SK-N-SH (cell line): Measurements from ENCODE around the gene SHISA2. TPM values are rescaled to one million over a fixed set of nuclear protein-coding genes. Genes with fewer than 3 reads are reported as not detected.

ENCODE experiments used
- CTCF ChIA-PET: fragments of 300-600, 350-600 bp; formaldehyde crosslinking; extraction: SDS; loops from one replicate; lab custom pipeline; 2021; lab: Yijun Ruan, JAX
- POLR2A ChIA-PET: fragments of 350-600 bp; sonication (Branson Sonifier 250); formaldehyde crosslinking; extraction: SDS; loops from one replicate; lab custom pipeline; 2020; ENCODE audit warnings: antibody characterized with exemption, inconsistent platforms; lab: Yijun Ruan, JAX
- DNase-seq: peaks from one replicate; pipeline ENCODE4 v3.0.0; 2012
- H2AFZ ChIP-seq: fragments of 200-600 bp; sonication (generic); 2 replicates; pipeline ENCODE4 v1.8.1; 2016; ENCODE audit warnings: antibody characterized with exemption, mild to moderate bottlenecking, low read depth
- H3F3A ChIP-seq: fragments of 200-600 bp; sonication (generic); replicated peaks from 2 replicates; pipeline ENCODE3; 2016; ENCODE audit warnings: antibody characterized with exemption, mild to moderate bottlenecking; ENCODE audit not compliant: insufficient read depth
- H3K27ac ChIP-seq, 2 experiments: fragments of 200-500 bp in 1 of 2; fragments of 200-600 bp in 1 of 2; sonication (Bioruptor generic) in 1 of 2; sonication (generic), shearing (Covaris generic) in 1 of 2; 2 replicates each; pipeline versions ENCODE4 v1.5.1 to v1.6.1; 2014 to 2016; ENCODE audit warnings: low read depth in 2 of 2, inconsistent platforms in 1 of 2, low read length in 1 of 2, mild to moderate bottlenecking in 1 of 2, mixed read lengths in 1 of 2
- H3K27me3 ChIP-seq: fragments of 200-600 bp; sonication (generic), shearing (Covaris generic); 2 replicates; pipeline ENCODE4 v1.6.1; 2016; ENCODE audit warnings: mixed run types; ENCODE audit not compliant: insufficient read depth
- H3K36me3 ChIP-seq, 2 experiments: fragments of 200-500 bp in 1 of 2; fragments of 200-600 bp in 1 of 2; sonication (Bioruptor generic) in 1 of 2; sonication (generic) in 1 of 2; replicated peaks in 1 of 2; 2 replicates each; pipeline versions ENCODE3 to v1.5.1; 2014 to 2016; ENCODE audit warnings: low read length in 1 of 2, mild to moderate bottlenecking in 1 of 2; ENCODE audit not compliant: insufficient read depth in 2 of 2, control insufficient read depth in 1 of 2
- H3K4me1 ChIP-seq, 2 experiments: fragments of 200-500 bp in 1 of 2; fragments of 200-600 bp in 1 of 2; sonication (Bioruptor generic) in 1 of 2; sonication (generic), shearing (Covaris generic) in 1 of 2; 2 replicates each; pipeline versions ENCODE4 v1.5.1 to v1.6.1; 2014 to 2016; ENCODE audit warnings: low read depth in 1 of 2, low read length in 1 of 2, mixed run types in 1 of 2; ENCODE audit not compliant: insufficient read depth in 2 of 2, control insufficient read depth in 1 of 2
- H3K4me2 ChIP-seq: fragments of 200-600 bp; sonication (generic), shearing (Covaris generic); 2 replicates; pipeline ENCODE4 v1.6.1; 2017; ENCODE audit warnings: mixed run types
- H3K4me3 ChIP-seq, 2 experiments: fragments of 200-500 bp in 1 of 2; fragments of 200-600 bp in 1 of 2; sonication (Bioruptor generic) in 1 of 2; sonication (generic), shearing (Covaris generic) in 1 of 2; 2 replicates each; pipeline versions ENCODE4 v1.5.1 to v1.8.1; 2014 to 2016; ENCODE audit warnings: low read depth in 2 of 2, inconsistent platforms in 1 of 2, low read length in 1 of 2, mild to moderate bottlenecking in 1 of 2, mixed read lengths in 1 of 2, moderate library complexity in 1 of 2
- H3K79me2 ChIP-seq: fragments of 200-600 bp; sonication (generic); 2 replicates; pipeline ENCODE4 v1.8.1; 2017; ENCODE audit warnings: mild to moderate bottlenecking; ENCODE audit not compliant: insufficient read depth
- H3K9ac ChIP-seq: fragments of 200-600 bp; sonication (generic); 2 replicates; pipeline ENCODE4 v1.6.1; 2017; ENCODE audit warnings: mixed run types
- H3K9me2 ChIP-seq: fragments of 200-600 bp; sonication (generic); 2 replicates; pipeline ENCODE4 v1.6.1; 2017; ENCODE audit warnings: mixed run types
- H3K9me3 ChIP-seq: fragments of 200-600 bp; sonication (generic); 2 replicates; pipeline ENCODE4 v1.6.1; 2017; ENCODE audit warnings: mixed run types, mild to moderate bottlenecking, moderate library complexity
- H4K20me1 ChIP-seq: fragments of 200-600 bp; sonication (generic); 2 replicates; pipeline ENCODE4 v1.6.1; 2017; ENCODE audit warnings: mild to moderate bottlenecking, mixed run types; ENCODE audit not compliant: insufficient read depth
- CTCF ChIP-seq: fragments of 200-600 bp; sonication (generic); IDR thresholded peaks from 2 replicates; pipeline ENCODE4 v1.6.1; 2017; ENCODE audit warnings: antibody characterized with exemption, mild to moderate bottlenecking, moderate library complexity
- EP300 ChIP-seq, 2 experiments: IDR thresholded peaks; 2 replicates each; pipeline versions ENCODE4 v1.4.0 to v1.6.1; 2012; ENCODE audit warnings: borderline replicate concordance in 1 of 2, low read depth in 1 of 2, low read length in 1 of 2
- JUND ChIP-seq: IDR thresholded peaks from 2 replicates; pipeline ENCODE4 v1.4.0; 2012
- MEF2A ChIP-seq: IDR thresholded peaks from 2 replicates; pipeline ENCODE4 v1.4.0; 2012; ENCODE audit warnings: low read depth, borderline replicate concordance
- MXI1 ChIP-seq: IDR thresholded peaks from 2 replicates; pipeline ENCODE4 v1.6.1; 2012; ENCODE audit warnings: mild to moderate bottlenecking, low read depth, low read length, improper control_type of control experiment
- POLR2AphosphoS5 ChIP-seq: IDR thresholded peaks from 2 replicates; pipeline ENCODE4 v1.6.1; 2012; ENCODE audit warnings: low read depth, low read length
- RFX5 ChIP-seq: IDR thresholded peaks from 2 replicates; pipeline ENCODE4 v1.6.1; 2012; ENCODE audit warnings: mild to moderate bottlenecking, improper control_type of control experiment, low read length
- SIN3A ChIP-seq: IDR thresholded peaks from 2 replicates; pipeline ENCODE4 v1.6.1; 2012; ENCODE audit warnings: low read depth, mild to moderate bottlenecking, low read length, moderate library complexity, borderline replicate concordance
- SMC3 ChIP-seq: IDR thresholded peaks from 2 replicates; pipeline ENCODE4 v1.6.1; 2012; ENCODE audit warnings: low read depth, low read length, improper control_type of control experiment
- TAF1 ChIP-seq: IDR thresholded peaks from 2 replicates; pipeline ENCODE4 v1.6.1; 2012; ENCODE audit warnings: low read depth, mild to moderate bottlenecking, low read length, moderate library complexity, borderline replicate concordance
- TEAD4 ChIP-seq: IDR thresholded peaks from 2 replicates; pipeline ENCODE4 v1.4.0; 2012; ENCODE audit warnings: mild to moderate bottlenecking, borderline replicate concordance; ENCODE audit not compliant: insufficient read depth
- WGBS: methylation state at CpG from one replicate; pipeline ENCODE4 v1.1.6; 2017; ENCODE audit warnings: low lambda C conversion rate; 5-methylcytosine and 5-hydroxymethylcytosine counted together
- polyA plus RNA-seq, 3 experiments: library from polyadenylated mRNA; depleted of rRNA; stranded (reverse); fragments of >200 nt; gene quantifications; 2 replicates each; pipeline ENCODE4 v1.2.3, GENCODE V29; 2012
- TF ChIP-seq, protein P1 (sequence below): IDR thresholded peaks from 2 replicates; pipeline ENCODE4 v1.4.0; 2012; ENCODE audit warnings: low read depth
- TF ChIP-seq, protein P2 (sequence below): IDR thresholded peaks from 2 replicates; pipeline ENCODE4; 2012

Gene SHISA2
- polyA plus RNA-seq, 1 of the 3 experiments (the other 2 are of a cell fraction) = not detected

DNA sequence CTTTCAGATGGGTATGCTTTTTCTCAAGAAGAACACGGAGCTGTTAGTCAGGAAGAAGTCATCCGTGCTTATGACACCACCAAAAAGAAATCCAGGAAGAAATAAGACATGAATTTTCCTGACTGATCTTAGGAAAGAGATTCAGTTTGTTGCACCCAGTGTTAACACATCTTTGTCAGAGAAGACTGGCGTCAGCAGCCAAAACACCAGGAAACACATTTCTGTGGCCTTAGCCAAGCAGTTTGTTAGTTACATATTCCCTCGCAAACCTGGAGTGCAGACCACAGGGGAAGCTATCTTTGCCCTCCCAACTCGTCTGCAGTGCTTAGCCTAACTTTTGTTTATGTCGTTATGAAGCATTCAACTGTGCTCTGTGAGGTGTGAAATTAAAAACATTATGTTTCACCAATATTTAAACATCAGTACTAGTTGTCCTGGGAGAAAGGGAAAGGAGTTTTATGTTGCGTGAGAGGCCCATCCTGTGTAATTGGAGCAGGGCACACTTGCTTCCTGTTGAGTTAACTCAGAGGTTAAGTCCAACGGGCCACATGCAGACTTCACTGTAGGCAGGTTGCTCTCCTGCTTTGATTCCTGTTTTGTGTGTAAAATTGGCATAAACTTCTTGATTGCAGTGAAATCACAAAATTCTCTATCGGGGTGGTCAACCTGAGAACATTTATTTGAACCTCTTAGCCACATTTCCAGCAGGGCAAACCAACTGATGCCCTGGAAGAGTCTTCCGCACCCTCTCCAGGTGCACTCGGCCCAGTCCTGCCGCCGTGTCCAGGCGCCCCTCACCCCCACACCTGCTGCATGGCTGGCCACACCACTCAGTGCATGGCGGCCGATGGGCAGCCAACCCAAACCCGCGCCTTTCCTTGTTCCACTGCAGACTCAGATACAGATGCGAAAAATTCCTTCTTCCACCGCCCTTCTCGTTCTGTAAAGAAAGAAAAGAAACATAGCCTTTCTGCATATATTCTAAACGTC, 31.6 kb downstream of the SHISA2 start:
- CTCF ChIA-PET = interaction anchor here (0.6 to 1.1 kb wide), 3 partner anchors 13 to 36 kb away, joined by 3 to 4 read pairs (median 3); no protein-coding TSS in a partner anchor
- no peak for TF ChIP-seq RFX5
- no peak for TF ChIP-seq TAF1
- TF ChIP-seq MEF2A = no peak
- no peak for TF ChIP-seq JUND
- TF ChIP-seq SIN3A = no peak
- TF ChIP-seq, protein P1, sequence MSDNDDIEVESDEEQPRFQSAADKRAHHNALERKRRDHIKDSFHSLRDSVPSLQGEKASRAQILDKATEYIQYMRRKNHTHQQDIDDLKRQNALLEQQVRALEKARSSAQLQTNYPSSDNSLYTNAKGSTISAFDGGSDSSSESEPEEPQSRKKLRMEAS = no peak
- no peak for TF ChIP-seq MXI1
- TF ChIP-seq, protein P2, sequence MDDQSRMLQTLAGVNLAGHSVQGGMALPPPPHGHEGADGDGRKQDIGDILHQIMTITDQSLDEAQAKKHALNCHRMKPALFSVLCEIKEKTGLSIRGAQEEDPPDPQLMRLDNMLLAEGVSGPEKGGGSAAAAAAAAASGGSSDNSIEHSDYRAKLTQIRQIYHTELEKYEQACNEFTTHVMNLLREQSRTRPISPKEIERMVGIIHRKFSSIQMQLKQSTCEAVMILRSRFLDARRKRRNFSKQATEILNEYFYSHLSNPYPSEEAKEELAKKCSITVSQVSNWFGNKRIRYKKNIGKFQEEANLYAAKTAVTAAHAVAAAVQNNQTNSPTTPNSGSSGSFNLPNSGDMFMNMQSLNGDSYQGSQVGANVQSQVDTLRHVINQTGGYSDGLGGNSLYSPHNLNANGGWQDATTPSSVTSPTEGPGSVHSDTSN = no peak
- TF ChIP-seq EP300 (IDR thresholded peaks at IDR 0.05; ENCODE audit: borderline replicate concordance in 1 of 2, low read depth in 1 of 2, low read length in 1 of 2) = no peak
- TF ChIP-seq CTCF = no peak
- TF ChIP-seq TEAD4 = no peak
- TF ChIP-seq, all 33 proteins: peak for 0
- H4K20me1 ChIP-seq = no peaks in the 10 kb centered on the region
- POLR2A ChIA-PET = no interaction called here
- H3K4me1 ChIP-seq = peaks cover 0 to 8% of the 10 kb centered on the region in 2 experiments; a peak in 1 of 4 replicates
- H3F3A ChIP-seq = no peaks in the 10 kb centered on the region
- H3K9ac ChIP-seq = no peak overlapping the region
- no peak for DNase-seq
- no peaks in the 10 kb centered on the region for H3K9me3 ChIP-seq
- H3K27me3 ChIP-seq = no peaks in the 10 kb centered on the region
- no peaks in the 10 kb centered on the region for H3K9me2 ChIP-seq
- 52% methylated on average over 20 of the region's 22 CpGs for WGBS
- no peaks in the 10 kb centered on the region for H3K79me2 ChIP-seq
- no peak overlapping the region for H2AFZ ChIP-seq
- H3K4me2 ChIP-seq = no peak overlapping the region
- H3K4me3 ChIP-seq = no peak overlapping the region
- no peak overlapping the region for H3K27ac ChIP-seq
- no peaks in the 10 kb centered on the region for H3K36me3 ChIP-seq

GRCh38 chr13:26019251-26019650, 32.6 kb downstream of the SHISA2 start:
- no peak overlapping the region for H3K9ac ChIP-seq
- DNase-seq = no peak
- no peaks in the 10 kb centered on the region for H3K79me2 ChIP-seq
- H3F3A ChIP-seq = no peaks in the 10 kb centered on the region
- H3K4me3 ChIP-seq = no peak overlapping the region
- H3K27ac ChIP-seq = no peak overlapping the region
- peaks cover 0 to 8% of the 10 kb centered on the region in 2 experiments; a peak in 1 of 4 replicates for H3K4me1 ChIP-seq
- no peak overlapping the region for H3K4me2 ChIP-seq
- CTCF ChIA-PET = interaction anchor here (0.6 to 1.1 kb wide), 3 partner anchors 12 to 35 kb away, joined by 3 to 4 read pairs (median 3); no protein-coding TSS in a partner anchor
- no peaks in the 10 kb centered on the region for H3K9me2 ChIP-seq
- no peak overlapping the region for H2AFZ ChIP-seq
- no peaks in the 10 kb centered on the region for H4K20me1 ChIP-seq
- no peaks in the 10 kb centered on the region for H3K36me3 ChIP-seq
- H3K27me3 ChIP-seq = no peaks in the 10 kb centered on the region
- TF ChIP-seq, protein P2 = no peak
- TF ChIP-seq SMC3 (no peak), POLR2AphosphoS5 (no peak)
- TF ChIP-seq, all 33 proteins: peak for 0
- no peaks in the 10 kb centered on the region for H3K9me3 ChIP-seq
- POLR2A ChIA-PET = no interaction called here
- 48% methylated on average over 7 of the region's 7 CpGs for WGBS
